Activated CD8-positive, alpha-beta memory T cell treated with anti-CD3 and anti-CD28 coated beads, Interleukin-2, amount 50 U/mL, for 1 hour (primary cell): ENCODE measurements around the gene ETFA.
"Not testable (repeated sequence)": the region's sequence is repeated elsewhere in the genome, so short reads cannot be mapped to it uniquely, and the experiment has no call there.

ENCODE experiments used
- DNase-seq: peaks from one replicate; pipeline ENCODE4 v3.0.0-alpha.2; 2020; ENCODE audit errors: extremely low read depth

ETFA gene

GRCh38 chr15:76327191-76328105 is 16.2 kb upstream of the ETFA start:
- no peak for DNase-seq

DNA sequence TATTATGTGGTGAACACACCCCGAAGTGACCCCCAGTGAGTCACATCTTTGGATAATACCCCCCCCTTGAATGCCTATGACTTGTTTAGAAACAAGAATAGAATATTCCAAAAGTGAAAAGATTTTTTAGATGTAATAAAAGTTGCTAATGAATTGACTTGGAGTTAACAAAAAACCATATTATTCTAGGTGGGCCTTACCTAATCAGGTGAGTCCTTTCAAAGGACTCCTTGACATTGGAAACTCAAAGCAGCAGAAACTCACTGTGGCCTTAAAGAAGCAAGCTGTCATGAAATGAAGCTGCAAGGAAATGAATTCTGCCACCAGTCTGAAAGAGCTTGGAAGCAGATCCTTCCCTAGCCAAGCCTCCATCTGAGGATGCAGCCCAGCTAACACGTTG is 14.4 kb upstream of the ETFA start:
- DNase-seq: no peak

DNA sequence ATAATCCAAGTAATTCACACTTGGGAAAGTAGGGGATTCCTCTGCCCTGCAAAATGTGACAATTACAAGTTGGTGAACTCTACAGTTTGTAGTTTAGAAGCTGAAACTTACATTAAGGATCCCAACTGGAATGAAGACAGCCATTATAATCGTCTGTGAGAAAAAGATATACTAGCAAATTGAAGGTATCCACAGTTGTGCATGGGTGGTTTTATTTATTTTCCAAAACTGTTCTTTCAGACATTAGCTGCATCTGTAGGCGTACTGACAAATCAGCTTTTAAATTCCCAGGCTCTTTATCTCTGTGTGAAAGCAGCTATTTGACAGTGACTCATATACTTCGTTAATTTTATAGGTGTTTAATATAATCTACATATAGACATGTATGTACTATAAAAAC is 12.8 kb upstream of the ETFA start:
- DNase-seq: no peak

DNA sequence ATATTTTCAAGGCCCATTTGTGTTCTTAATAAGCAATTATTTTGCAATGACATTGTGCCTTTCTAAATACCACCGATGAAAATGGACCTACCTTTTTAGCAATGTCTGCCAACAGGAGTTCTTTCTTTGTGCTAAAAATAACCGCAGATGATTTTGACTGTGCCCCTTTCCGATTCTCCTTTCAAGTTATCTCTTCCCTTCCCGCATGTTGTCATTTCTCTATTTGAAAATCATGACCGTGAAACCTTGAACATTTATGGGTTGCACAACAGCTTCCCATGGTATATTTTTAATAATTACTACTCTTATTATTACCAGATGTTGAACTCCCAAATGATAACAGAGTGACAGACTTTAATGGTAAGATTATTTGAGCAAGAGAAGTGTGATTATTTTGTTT is 10.3 kb upstream of the ETFA start:
- DNase-seq: no peak

DNA sequence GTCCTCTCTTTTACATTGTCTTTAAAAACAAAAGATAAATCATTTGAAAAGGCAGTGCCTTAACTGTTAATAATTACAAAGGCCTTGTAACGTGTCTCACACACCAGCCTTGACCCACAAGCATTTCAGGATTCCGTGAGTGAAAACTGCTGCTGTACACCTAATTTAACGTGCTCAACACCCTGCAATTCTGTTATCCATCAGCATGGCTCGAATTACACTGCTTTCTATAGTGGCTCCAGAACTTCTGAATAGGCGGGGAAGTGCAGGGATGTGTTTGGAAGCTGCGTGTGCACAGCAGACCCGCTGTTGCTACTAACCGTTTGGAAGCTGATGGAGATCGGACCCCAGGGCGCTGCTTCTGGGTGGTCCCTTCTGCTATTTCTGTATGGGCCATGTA is 9.9 kb upstream of the ETFA start:
- DNase-seq: no peak

DNA sequence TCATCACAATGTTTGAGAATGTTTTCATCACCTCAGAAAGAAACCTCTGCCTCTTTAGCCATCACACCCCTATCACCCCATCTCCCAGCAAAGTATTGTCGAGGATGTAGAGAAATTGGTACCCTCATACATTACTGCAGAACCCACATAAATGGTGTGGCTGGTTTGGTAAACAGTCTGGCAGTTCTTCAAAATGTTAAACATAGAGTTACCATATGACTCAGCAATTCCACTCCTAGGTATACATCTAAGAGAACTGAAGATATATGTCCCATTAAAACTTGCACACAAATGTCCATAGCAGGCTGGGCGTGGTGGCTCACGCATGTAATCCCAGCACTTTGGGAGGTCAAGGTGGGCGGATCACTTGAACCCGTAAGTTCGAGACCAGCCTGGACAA is 8.7 kb upstream of the ETFA start:
- DNase-seq: no peak

- no peak for DNase-seq
Observed at GRCh38 chr15:76313731-76314130, 2.5 kb upstream of the ETFA start.

DNA sequence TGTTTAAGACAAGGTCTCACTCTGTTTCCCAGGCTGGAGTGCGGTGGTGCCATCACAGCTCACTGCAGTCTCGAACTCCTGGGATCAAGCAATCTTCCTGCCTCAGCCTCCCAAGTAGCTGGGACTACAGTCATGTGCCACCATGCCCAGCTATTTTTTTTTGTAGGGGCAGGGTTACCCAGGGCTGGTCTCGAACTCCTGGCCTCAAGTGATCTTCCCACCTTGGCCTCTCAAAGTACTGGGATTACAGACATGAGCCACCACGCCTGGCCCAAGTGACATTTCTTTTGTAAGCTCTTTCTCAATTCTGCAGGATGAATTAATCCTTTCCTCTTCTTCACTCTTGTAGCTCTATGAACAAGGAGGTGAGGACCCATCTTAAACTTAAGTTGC is 1.9 kb upstream of the ETFA start:
- not testable (repeated sequence) for DNase-seq

DNA sequence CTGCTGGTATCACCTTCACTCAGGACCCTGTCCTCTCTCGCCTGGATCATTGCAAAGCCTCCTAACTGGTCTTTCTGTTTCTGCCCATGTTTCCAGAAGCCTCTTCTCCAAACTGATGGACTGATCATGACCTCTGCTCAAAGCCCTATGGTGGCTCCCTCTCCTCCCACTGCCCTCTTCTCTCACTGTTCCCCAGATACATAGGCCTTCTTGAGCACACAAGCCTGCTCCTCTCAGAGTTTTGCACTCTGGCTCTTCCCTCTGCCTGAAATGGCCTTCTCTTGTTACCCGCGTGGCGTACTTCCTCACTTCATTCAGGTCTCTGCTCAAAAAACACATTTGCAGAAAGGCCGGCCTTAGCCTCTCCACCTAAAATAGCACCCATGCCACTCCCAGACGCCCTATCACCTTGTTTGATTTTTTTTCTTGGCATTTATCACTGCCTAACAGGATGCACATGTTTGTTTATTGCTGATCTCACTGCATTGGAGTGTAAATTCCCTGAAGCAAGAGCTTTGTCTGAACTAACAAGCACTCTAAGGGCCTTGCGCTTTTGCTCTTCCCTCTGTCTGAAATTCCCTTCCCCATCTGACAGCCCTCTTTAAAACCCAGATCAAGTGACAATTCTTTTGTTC is 1.4 kb upstream of the ETFA start:
- no peak for DNase-seq

- DNase-seq: no peak
Observed at GRCh38 chr15:76310475-76311099, 682 bp downstream of the ETFA start.

GRCh38 chr15:76309601-76310330 is 1.5 kb downstream of the ETFA start:
- DNase-seq: no peak

DNA sequence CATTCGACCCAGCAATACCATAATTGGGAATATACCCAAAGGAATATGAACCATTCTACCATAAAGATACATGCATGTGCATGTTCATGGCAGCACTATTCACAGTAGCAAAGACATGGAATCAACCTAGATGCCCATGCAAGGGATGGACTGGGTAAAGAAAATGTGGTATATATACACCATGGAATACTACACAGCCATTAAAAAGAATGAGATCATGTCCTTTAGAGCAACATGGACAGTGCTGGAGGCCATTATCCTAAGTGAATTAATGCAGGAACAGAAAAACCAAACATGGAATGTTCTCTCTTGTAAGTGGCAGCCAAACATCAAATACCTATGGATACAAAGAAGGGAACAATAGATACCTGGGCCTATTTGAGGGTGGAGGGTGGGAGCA is 7.4 kb downstream of the ETFA start:
- DNase-seq: no peak

- no peak for DNase-seq
Observed at GRCh38 chr15:76299786-76300185, 11.5 kb downstream of the ETFA start.

DNA sequence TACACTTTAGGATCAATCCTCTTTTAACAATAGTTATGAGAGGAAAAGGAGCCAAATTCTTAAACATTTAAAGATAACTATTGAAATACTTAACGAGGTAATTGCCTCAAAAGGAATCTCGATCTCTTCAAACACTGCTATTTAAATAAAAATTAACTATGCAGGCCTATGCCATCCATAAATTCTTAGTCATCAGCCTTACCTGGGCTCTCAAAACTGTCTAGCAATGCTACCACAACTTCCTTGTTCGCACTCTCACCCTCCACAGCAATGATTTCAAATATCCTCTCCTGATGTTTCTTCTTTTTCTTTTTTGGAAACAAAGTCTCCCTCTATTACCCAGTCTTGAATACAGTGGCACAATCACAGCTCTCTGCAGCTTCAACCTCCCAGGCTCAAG is 12.3 kb downstream of the ETFA start:
- DNase-seq: no peak

DNA sequence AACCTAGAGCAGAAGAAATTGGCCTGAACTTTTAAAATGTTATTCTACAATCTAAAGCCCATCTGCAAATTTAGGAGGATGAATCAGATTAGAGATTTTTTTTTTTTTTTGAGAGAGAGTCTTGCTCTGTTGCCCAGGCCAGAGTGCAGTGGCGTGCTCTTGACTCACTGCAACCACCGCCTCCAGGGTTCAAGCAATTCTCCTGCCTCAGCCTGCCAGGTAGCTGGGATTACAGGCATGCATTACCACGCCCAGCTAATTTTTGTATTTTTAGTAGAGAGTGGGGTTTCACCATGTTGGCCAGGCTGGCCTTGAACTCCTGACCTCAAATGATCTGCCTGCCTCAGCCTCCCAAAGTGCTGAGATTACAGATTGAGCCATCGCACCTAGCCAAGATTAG is 13.3 kb downstream of the ETFA start:
- not testable (repeated sequence) for DNase-seq

DNA sequence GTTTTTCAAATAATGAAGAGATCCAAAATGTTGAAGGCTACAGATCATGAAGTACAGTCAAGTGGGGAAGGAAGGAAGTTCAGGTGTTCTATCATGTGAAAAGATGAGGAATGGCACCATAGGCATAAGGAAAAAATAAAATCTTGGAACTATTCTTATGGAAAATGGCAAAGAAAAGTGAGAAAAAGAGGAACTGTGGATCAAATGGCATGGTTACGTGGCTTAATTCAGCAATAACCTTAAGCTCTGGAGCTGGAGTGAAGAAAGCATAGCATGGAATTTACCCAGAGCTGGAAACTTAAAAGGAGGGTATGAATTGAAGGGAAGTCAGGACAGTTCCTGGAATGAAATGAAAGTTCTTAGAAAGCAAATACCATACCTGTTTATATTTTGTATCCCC is 14.4 kb downstream of the ETFA start:
- no peak for DNase-seq

DNA sequence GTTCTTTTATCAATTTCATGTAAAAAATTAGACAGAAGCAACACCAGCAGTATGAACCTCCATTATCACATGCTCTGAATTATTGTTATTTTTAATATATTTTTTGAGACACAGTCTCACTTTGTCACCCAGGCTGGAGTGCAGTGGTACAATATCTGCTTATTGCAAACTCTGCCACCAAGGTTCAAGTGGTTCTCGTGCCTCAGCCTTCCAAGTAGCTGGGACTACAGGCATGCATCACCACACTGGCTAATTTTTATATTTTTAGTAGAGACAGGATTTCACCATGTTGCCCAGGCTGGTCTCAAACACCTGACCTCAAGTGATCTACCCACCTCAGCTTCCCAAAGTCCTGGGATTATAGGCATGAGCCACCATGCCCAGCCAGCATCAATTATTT is 16.8 kb downstream of the ETFA start:
- not testable (repeated sequence) for DNase-seq

DNA sequence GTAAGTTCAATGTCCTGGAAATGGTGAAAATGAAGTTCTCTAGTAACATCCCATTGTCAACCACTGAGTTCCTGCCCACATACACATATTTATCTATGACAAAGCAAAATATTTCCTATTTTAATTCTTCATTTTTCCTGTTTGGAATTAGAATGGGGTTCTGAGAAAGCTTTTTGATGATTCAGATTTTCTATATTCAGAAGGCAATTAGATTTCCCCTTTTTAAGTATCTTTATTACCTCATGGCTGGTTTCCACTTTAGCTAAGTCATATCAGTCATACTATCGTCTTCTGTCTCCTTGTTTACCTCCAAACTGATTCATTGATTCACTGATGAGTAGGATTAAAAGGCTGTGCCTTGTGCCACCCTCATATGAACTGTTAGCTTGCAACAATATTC is 17.9 kb downstream of the ETFA start:
- no peak for DNase-seq

GRCh38 chr15:76289582-76289981 is 21.7 kb downstream of the ETFA start:
- DNase-seq: no peak

- no peak for DNase-seq
Observed at GRCh38 chr15:76286271-76286879, 24.9 kb downstream of the ETFA start.

- no peak for DNase-seq
Observed at GRCh38 chr15:76285241-76285825, 25.9 kb downstream of the ETFA start.
